Activated B cell treated with CpG ODN at 0.5 μM for 24 hours (primary cell): ENCODE measurements around the gene MYRIP. TPM values are rescaled to one million over a fixed set of nuclear protein-coding genes. Genes with fewer than 3 reads are reported as not detected.

Experiments
- ATAC-seq: fragments of 200-7000 bp; cut with Tn5 transposase; one replicate; pipeline ENCODE4 v1.10.0; 2021; ENCODE audit warnings: low read depth, mild to moderate bottlenecking, moderate library complexity
- CTCF ChIA-PET: fragments of 350-600 bp; sonication (Branson Sonifier 250); formaldehyde crosslinking; loops from one replicate; lab custom pipeline; 2021; ENCODE audit warnings: antibody characterized with exemption; lab: Charles Lee
- POLR2A ChIA-PET: fragments of 350-600 bp; sonication (Branson Sonifier 250); formaldehyde crosslinking; loops from one replicate; lab custom pipeline; 2021; ENCODE audit warnings: antibody characterized with exemption; lab: Charles Lee
- DNase-seq: peaks from one replicate; pipeline ENCODE4 v3.0.0; 2022
- H3K27ac Mint-ChIP-seq: one replicate; pipeline ENCODE4 v1.8.0; 2020; ENCODE audit warnings: mixed read lengths
- H3K27me3 Mint-ChIP-seq: one replicate; pipeline ENCODE4 v1.8.0; 2021; ENCODE audit warnings: mixed read lengths
- H3K36me3 Mint-ChIP-seq: one replicate; pipeline ENCODE4 v1.8.0; 2021; ENCODE audit warnings: low read depth, mixed read lengths
- H3K4me1 Mint-ChIP-seq: one replicate; pipeline ENCODE4 v1.8.0; 2021; ENCODE audit warnings: mixed read lengths
- H3K4me3 Mint-ChIP-seq: one replicate; pipeline ENCODE4 v1.8.0; 2020; ENCODE audit warnings: mild to moderate bottlenecking, mixed read lengths
- H3K9me3 Mint-ChIP-seq: one replicate; pipeline ENCODE4 v1.8.0; 2020; ENCODE audit warnings: mixed read lengths
- CTCF ChIP-seq: fragments of 200-600 bp; IDR thresholded peaks from one replicate; pipeline ENCODE4 v1.8.0; 2022; ENCODE audit warnings: antibody characterized with exemption, mild to moderate bottlenecking
- intact Hi-C: fragments of 100-400 bp; cut with micrococcal nuclease; formaldehyde crosslinking; loops from one replicate; pipeline ENCODE4 v1.15.1; 2024
- total RNA-seq: library from RNA; stranded (reverse); gene quantifications from 2 replicates; pipeline ENCODE4 v1.2.3, GENCODE V29; 2022

Gene MYRIP
- total RNA-seq, 1 donor from 2014 or later: 0.20 TPM

DNA sequence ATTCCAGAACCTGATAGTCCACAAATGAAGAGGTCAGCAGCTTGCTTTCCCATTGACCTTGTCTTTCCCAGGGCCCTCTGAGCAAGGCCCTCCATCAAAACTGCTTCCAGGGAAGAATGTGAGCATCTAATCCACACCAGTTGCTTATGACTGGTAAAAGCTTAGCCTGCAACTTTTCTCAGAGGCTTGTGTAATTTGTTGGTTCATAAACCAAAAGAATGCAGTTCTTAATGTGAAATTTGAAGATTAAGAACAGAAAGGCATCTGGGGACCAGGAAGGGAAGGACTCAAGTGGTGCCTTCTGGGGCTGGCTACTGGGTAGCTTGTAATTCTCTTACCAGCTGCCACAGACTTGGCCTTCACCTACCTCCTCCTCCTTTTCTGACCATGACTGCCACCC is 439.2 kb downstream of the MYRIP start:
- Mint-ChIP-seq H3K36me3 (no peaks in the 10 kb centered on the region), H3K4me1 (no peaks in the 10 kb centered on the region), H3K9me3 (no peaks in the 10 kb centered on the region), H3K4me3 (no peak overlapping the region), H3K27me3 (no peaks in the 10 kb centered on the region), H3K27ac (no peak overlapping the region)
- ATAC-seq: no peak
- CTCF ChIA-PET: no interaction called here
- intact Hi-C loops: no loop called here
- no peak for DNase-seq
- no peak for TF ChIP-seq CTCF
- POLR2A ChIA-PET: interaction anchor here (0.6 kb wide), 1 partner anchor 14 kb away, joined by 5 read pairs; no protein-coding TSS in a partner anchor

GRCh38 chr3:40249168-40249567 is 439.8 kb downstream of the MYRIP start:
- H3K4me3 Mint-ChIP-seq: no peak overlapping the region
- H3K36me3 Mint-ChIP-seq: no peaks in the 10 kb centered on the region
- H3K4me1 Mint-ChIP-seq: no peaks in the 10 kb centered on the region
- POLR2A ChIA-PET: no interaction called here
- no peak for TF ChIP-seq CTCF
- no peak for ATAC-seq
- no peak for DNase-seq
- CTCF ChIA-PET: no interaction called here
- intact Hi-C loops: no loop called here
- H3K9me3 Mint-ChIP-seq: no peaks in the 10 kb centered on the region
- H3K27ac Mint-ChIP-seq: no peak overlapping the region
- no peaks in the 10 kb centered on the region for H3K27me3 Mint-ChIP-seq

DNA sequence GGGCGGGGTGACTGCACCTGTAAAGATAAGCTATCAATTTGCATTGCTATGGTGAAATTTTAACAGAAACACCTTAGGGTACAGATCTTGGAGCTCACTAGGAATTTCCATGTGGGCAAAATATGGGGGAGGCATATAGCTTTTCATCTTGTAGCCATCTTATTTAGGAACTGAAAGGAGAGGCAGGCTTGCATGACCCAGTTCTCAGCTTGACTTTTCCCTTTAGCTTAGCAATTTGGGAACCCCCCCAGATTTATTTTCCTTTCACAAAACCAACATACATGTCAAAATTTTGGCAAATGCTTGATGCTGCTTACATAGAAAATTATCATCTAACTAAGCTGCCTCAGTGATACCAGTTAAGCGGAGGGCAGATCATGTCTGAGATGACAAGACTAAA is 445.1 kb downstream of the MYRIP start:
- Mint-ChIP-seq H3K4me3 (no peak overlapping the region), H3K4me1 (no peaks in the 10 kb centered on the region), H3K27ac (no peak overlapping the region), H3K36me3 (no peaks in the 10 kb centered on the region), H3K9me3 (no peaks in the 10 kb centered on the region), H3K27me3 (no peaks in the 10 kb centered on the region)
- ChIA-PET CTCF (no interaction called here), POLR2A (no interaction called here)
- ATAC-seq (no peak), DNase-seq (no peak)
- TF ChIP-seq CTCF: no peak
- intact Hi-C loops: no loop called here

GRCh38 chr3:40254891-40255290 is 445.5 kb downstream of the MYRIP start:
- no peak for DNase-seq
- H3K27me3 Mint-ChIP-seq: no peaks in the 10 kb centered on the region
- H3K27ac Mint-ChIP-seq: no peak overlapping the region
- no peak for ATAC-seq
- H3K36me3 Mint-ChIP-seq: no peaks in the 10 kb centered on the region
- H3K9me3 Mint-ChIP-seq: no peaks in the 10 kb centered on the region
- ChIA-PET POLR2A (no interaction called here), CTCF (no interaction called here)
- no peak overlapping the region for H3K4me3 Mint-ChIP-seq
- intact Hi-C loops: no loop called here
- no peak for TF ChIP-seq CTCF
- no peaks in the 10 kb centered on the region for H3K4me1 Mint-ChIP-seq

DNA sequence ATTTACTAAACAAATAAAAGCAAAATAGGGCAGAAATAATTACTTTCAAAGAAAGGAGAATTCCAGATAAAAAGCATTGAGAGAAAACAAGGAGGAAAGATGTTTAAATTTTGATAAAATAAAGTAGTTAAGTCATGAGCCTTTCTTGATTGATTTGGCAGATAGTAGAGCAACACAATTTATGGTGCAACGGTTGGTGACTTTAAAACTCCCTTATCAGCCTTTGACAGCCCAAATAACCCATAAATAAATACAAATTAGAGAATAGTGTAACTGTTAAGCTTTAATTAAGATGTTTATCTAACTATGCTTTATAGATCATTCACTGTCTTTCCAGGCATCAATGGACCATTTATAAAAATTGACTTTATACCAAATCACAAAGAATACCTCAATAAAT is 446.1 kb downstream of the MYRIP start:
- ChIA-PET POLR2A (no interaction called here), CTCF (no interaction called here)
- H3K27me3 Mint-ChIP-seq: no peaks in the 10 kb centered on the region
- TF ChIP-seq CTCF: no peak
- intact Hi-C loops: no loop called here
- no peaks in the 10 kb centered on the region for H3K36me3 Mint-ChIP-seq
- H3K4me1 Mint-ChIP-seq: no peaks in the 10 kb centered on the region
- no peak overlapping the region for H3K4me3 Mint-ChIP-seq
- DNase-seq (no peak), ATAC-seq (no peak)
- H3K9me3 Mint-ChIP-seq: no peaks in the 10 kb centered on the region
- no peak overlapping the region for H3K27ac Mint-ChIP-seq
